Globus pallidus (tissue), 1 donor: Measurements from ENCODE around the gene TMEM163.
"Not testable (repeated sequence)": the region's sequence is repeated elsewhere in the genome, so short reads cannot be mapped to it uniquely, and the experiment has no call there.

Source experiments
- DNase-seq: peaks from one replicate; pipeline ENCODE4 v3.0.0-alpha.2; 2015; ENCODE audit warnings: low spot score

TMEM163 gene

DNA sequence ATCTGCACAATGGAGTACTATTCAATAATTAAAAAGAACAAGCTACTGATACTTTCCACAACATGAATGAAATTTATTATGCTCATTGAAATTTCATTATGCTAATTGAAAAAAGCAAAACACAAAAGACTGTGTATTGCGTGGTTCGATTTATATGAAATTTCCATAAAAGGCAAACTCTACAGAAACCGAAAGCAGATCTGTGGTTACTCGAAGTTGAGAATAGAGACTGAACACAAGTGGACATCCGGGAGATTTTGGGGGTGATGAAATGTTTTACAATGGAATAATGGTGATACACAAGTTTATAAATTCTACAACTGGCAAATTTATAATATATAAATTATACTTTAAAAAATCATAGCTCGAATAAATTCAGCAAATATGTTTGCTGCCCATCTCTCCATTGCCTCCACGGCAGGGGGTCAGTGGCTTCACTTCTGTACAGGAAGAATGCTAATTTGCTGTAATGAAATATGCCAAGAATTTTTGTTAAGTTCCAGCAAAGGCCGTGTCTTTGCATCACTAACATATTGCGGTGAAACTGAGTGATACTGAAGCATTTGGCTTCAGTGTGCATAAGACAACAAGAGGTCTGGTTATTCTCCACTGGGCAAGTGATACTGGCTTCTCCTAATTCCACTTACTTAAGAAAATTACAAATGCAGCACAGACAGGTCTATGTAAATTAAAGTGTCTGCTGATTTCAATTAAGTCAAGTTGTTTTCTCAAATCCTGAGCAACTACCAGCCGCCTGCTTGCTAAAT is 96.7 kb downstream of the TMEM163 start:
- DNase-seq: no peak

GRCh38 chr2:134619250-134619649 is 99.5 kb downstream of the TMEM163 start:
- DNase-seq: no peak

DNA sequence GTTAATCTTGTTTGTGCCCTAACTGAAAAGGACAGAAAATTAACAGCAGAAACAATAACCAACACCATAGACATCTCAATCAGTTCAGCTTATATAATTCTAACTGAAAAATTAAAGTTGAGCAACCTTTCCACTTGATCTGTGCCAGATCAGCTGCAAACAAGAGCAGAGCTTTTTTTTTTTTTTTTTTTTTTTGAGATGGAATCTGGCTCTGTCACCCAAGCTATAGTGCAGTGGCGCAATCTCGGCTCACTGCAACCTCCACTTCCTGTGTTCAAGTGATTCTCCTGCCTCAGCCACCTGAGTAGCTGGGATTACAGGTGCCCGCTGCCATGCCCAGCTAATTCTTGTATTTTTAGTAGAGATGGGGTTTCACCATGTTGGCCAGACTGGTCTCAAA is 103.3 kb downstream of the TMEM163 start:
- not testable (repeated sequence) for DNase-seq

GRCh38 chr2:134611316-134611715 is 107.5 kb downstream of the TMEM163 start:
- no peak for DNase-seq

- no peak for DNase-seq
Measured at GRCh38 chr2:134610871-134611270, 107.9 kb downstream of the TMEM163 start.

DNA sequence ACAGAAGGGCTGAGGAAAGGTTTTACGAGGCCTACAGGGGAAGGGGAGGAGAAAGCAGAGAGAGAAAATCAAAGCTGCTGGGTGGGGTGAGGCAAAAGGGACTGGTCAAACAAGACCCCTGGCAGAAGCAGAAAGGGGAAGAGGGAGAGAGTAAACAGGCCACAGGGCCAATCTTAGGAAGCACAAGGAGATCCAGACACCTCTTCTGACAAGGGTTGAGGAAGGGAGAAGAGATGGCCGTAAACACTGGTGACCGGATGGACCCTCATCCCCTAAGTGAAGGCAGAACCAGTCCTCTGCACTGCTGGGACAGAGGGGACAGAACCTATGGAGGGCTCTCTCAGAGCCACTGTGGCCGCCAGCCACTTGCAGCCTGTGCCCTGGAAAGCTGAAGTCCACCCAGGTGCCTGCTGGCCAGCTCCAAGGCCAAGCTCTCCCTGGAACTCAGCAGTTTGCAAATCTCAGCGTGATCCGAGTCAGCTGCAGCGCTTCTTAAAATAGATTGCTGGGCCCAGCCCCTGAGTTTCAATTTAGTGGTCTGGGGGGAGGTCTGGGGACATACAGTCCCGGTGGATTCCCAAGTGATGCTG is 108.8 kb downstream of the TMEM163 start:
- DNase-seq: no peak

- DNase-seq: no peak
Measured at GRCh38 chr2:134603966-134604365, 114.8 kb downstream of the TMEM163 start.

DNA sequence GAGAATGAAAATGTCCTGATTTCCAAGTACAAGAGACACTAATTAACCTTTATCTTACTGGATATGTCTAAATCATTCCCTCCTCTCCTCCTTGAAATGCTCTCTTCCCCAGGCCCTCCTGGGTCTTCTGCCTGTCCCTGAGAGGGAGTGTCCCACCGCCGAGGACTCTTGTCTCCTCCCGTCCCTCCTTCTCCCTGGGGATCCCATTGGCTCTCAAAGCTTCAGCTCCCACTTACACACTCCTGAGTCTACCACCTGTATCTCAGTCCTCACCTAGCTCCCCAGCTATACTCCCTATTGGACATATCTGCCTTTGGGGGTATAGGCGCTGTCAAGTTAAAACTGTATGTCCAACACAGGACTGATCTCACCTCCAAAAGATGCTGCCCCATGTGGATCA is 116.1 kb downstream of the TMEM163 start:
- no peak for DNase-seq

DNA sequence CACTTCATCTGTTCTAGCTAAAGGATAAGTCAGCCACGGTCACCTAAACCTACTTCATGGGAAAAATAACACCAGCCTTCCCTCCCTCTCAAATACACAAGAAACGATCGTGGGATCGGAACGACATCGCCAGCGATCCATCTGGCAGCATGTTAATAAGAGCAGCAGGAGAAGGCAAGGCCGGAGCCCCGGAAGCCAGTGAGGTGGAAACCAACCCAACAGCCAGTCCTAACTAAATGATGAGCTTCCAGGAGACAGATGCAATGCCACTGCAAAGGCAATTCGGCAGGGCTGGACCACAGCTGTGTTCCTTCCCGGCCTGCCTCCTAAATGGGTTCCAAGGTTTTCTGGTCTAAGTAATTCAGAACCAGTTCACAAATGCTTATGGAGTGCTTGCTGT is 117.5 kb downstream of the TMEM163 start:
- no peak for DNase-seq

DNA sequence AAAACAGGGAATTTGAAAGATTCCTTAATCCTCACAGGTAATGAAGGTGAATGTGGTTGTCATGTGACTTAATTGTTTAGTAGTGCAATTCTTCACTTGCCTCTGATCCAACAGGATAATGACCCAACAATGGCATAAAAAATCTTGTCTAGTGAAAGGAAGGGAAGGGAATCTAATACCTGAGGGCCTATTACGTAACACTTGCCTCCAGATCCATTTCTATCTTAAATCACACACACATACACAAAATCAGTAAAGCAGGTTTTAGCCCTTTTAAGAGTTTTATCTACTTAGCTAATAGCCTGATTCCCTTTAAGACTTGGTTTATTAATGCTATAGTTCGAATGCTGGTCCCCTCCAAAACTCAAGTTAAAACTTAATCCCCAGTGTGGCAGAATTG is 118.6 kb downstream of the TMEM163 start:
- no peak for DNase-seq

- DNase-seq: no peak
Measured at GRCh38 chr2:134599236-134599635, 119.6 kb downstream of the TMEM163 start.

- DNase-seq: no peak
Measured at GRCh38 chr2:134594399-134594798, 124.4 kb downstream of the TMEM163 start.

GRCh38 chr2:134593519-134593918 is 125.3 kb downstream of the TMEM163 start:
- DNase-seq: no peak

DNA sequence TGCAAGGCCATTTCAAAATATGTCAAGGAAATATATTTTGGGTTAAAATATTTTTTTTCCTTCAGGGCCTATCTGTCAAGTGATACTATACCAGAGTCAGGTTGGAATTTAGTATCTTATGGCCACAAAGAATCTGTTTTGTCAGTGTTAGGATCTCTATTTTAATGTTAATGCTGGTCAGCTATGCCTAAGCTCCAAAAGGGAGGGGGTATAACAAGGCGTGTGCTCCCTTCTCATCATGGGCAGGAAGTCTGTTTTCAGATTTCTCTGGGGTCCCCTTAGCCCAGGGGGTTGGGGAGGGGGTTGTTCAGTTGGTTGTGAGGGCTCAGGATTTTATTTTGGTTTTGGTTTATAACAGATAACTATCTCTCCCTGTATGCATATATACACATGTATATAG is 126.4 kb downstream of the TMEM163 start:
- no peak for DNase-seq

DNA sequence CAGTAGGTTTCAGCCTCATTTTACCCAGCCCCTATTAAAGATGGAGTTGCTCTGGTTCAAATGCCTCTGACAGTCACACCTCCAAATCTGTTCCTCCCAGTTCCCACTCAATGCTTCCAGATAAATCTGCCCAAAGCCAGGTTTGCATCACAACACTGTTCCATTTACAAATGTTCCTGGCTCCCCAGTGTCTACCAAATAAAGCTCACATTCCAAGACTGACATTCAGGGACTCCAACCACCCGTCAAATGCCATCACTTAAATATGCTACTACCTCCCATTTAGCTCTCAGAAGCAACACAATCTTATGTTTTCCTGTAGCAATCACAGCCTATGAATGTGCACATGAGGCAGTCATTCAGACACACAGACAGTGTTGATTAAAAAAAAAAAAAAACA is 127.3 kb downstream of the TMEM163 start:
- no peak for DNase-seq

- no peak for DNase-seq
Measured at GRCh38 chr2:134590679-134591078, 128.1 kb downstream of the TMEM163 start.

GRCh38 chr2:134589171-134590083 is 129.4 kb downstream of the TMEM163 start:
- DNase-seq: not testable (repeated sequence)

- DNase-seq: no peak
Measured at GRCh38 chr2:134588556-134588955, 130.2 kb downstream of the TMEM163 start.

DNA sequence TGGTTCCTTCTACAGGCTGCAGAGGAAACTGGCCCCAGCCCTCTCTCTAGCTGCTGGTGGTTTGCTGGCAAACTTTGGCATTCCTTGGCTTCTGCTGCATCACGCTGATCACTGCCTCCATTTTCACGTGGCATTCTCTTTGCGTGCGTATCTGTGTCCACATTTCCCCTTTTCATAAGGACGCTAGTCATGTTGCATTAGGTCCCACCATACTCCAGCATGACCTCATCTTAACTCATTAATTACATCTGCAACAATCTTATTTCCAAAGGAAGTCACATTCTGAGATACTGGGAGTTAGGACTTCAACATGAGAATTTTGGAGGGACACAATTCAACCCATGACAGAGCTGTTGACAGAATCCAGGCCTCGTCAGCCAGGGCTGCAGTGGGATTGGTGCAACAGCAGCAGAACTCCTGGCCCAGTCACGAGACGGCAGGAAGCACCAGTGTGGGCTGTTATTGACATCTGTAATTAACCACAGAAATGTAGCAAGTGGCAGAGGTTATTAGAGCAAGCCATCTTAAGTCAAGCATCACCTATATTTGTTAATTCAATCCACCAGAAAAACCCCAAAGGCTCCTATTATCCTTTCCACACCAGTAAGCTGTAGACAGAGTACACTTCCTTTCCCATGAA is 132.4 kb downstream of the TMEM163 start:
- DNase-seq: no peak

DNA sequence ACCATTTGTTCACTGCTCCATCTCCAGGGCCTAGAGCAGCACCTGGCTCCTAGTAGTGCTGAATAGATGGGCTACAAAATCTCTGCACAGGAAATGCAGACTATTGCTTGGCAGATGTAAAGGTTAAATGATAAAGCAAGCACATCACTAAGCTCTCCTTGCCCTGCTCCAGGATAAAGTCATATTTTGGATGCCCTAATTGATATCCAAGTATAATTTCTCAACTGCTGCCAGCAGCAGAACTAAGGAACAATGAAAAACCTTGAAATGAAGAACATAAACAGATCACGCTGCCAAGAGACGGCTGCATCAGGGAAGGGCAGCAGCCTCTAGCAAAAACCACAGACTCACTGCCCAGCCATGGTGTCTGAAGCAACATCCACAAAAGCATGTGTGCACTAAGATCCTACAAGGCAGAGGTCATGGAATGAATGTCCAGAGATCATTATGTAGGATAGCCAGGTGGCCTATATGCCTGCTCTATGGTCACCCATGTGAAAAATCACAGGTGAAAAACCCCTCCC is 134.7 kb downstream of the TMEM163 start:
- no peak for DNase-seq

DNA sequence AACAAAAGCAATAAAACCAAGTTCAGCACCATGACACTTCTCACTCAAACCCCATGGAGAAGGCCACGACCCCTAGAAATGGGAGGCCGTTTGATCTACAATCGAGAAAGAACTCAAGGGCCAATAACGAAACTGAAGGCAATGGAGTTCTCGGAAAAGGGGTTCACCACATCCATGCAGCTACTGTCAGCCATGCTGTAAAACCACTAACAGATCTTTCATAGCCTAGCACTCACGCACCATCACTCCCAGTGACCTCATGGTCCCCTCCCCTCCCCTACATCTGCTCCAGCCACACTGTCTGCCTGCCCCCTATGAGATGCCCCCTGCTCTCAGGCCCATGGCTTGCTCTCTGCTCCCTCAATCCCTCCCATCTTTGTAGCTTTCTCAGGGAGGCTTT is 135.3 kb downstream of the TMEM163 start:
- no peak for DNase-seq

GRCh38 chr2:134582547-134582899 is 136.3 kb downstream of the TMEM163 start:
- DNase-seq: no peak
